AG09309 (cell line): Measurements from ENCODE around the gene AFAP1.

Experiments used
- DNase-seq: peaks from one replicate; pipeline ENCODE4 v3.0.0-alpha.2; 2010; ENCODE audit warnings: low read depth
- H3K4me3 ChIP-seq: 2 replicates; pipeline ENCODE4 v1.5.1; 2011; ENCODE audit warnings: mild to moderate bottlenecking, low read depth, low read length, moderate library complexity; ENCODE audit not compliant: control insufficient read depth
- CTCF ChIP-seq: IDR thresholded peaks from 2 replicates; pipeline ENCODE4 v1.5.1; 2011; ENCODE audit warnings: mild to moderate bottlenecking, low read depth, low read length, inconsistent platforms; ENCODE audit not compliant: insufficient read depth, control insufficient read depth; ENCODE audit errors: missing control alignments

The AFAP1 gene

DNA sequence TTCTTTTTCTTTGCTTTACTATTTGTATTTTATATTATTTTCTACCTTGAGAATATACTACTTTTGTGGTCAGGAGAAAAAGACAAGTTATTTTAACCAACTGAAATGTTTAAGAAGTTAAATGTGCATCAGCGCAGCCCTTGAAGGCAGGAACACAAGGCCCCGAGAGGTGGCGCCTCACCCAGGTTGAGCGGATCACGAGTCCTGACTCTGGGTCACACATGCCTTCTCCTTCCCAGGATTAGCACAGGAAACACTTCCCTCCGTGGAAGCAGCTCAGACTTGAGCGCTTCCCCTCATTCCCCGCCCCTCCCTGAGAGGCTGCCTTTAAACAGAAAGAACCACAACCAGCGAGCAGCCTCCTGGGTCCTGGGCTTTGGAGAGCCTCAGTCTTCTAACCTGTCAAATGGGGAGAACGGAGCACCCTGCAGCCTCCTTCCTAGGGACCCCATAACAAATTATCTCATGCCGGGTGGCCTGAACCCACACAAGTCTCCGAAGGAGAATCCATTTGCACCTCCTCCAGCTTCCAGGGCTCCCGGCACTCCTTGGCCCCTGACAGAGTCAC is 217.6 kb downstream of the AFAP1 start:
- H3K4me3 ChIP-seq: no peak overlapping the region
- DNase-seq: no peak
- no peak for TF ChIP-seq CTCF

- no peak for DNase-seq
- peak; percentile 87 for TF ChIP-seq CTCF
- no peak overlapping the region for H3K4me3 ChIP-seq
Observed at GRCh38 chr4:7719354-7720174, 220.1 kb downstream of the AFAP1 start.

DNA sequence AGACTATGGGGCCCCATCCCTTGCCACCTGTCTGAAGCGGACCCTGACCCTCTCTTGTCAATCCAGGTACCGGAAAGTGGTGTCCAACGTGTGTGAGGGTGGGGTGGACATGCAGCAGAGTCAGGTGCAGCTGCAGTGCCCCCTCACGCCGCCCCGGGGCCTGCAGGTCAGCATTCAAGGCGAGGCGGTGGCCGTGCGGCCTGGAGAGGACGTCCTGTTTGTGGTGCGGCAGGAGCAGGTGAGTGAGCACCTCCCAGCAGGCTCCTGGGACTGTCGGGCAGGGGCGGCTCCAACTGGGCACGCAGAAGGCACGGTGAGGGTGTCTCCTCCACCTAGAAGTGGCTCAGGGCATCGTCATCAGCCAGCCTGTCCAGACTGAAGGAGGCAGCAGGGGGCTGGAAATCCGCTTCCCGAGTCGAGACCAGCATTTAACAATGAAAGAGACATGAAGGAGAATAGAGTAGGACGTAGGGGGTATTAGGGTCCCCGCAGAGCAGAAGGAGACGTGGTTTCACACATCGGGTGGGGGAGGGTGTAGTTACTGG is 221.6 kb downstream of the AFAP1 start:
- H3K4me3 ChIP-seq: no peak overlapping the region
- no peak for DNase-seq
- TF ChIP-seq CTCF: no peak

DNA sequence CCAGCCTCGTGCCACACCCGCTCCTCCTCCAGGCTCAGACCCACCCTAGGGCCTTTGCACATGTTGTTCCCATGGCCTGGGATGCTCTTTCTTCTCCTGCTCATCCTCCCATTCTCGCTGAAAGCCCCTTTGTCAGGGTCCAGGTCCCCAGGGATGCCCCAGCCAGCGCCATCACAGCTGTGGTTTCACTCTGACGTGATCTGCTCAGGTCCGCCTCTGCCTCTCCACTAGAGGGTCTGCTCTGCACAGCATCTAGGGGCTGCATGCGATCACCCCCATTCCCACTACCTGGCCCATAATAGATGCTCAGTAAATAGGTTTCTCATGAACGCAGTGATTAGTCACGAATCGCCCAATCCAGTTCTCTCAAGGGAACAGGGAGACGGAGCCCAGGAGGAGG is 222.5 kb downstream of the AFAP1 start:
- no peak for DNase-seq
- no peak overlapping the region for H3K4me3 ChIP-seq
- no peak for TF ChIP-seq CTCF

DNA sequence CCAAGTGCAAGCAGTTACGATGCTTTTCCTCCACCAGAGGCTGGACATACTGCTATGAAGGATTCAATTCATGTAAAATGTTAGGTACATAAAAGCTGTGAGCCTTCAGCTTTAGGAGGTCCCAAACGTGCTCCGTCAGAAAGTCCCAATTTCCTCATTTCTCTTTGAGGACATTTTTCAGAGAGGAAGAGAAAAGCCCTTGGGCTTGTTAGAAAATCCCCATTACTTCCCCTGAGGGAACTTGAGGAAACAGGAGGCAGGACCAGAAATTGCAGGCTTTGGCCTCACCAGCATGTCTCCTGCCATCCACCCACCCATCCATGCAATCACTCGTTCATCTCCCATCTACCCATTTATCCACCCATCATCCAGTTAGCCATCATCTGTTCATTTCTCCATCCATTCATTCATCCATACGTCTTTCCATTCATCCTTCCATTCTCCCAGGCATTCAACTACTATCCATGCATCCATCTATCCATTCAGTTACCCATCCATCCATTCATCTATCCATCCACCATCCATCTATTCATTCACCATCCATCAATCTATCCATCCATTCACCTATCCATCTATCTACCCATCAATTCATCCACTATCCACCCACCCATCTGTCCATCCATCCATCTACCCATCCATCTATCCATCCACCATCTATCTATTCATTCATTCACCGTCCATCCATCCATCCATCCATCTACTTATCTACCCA is 223.5 kb downstream of the AFAP1 start:
- no peak for TF ChIP-seq CTCF
- H3K4me3 ChIP-seq: no peak overlapping the region

DNA sequence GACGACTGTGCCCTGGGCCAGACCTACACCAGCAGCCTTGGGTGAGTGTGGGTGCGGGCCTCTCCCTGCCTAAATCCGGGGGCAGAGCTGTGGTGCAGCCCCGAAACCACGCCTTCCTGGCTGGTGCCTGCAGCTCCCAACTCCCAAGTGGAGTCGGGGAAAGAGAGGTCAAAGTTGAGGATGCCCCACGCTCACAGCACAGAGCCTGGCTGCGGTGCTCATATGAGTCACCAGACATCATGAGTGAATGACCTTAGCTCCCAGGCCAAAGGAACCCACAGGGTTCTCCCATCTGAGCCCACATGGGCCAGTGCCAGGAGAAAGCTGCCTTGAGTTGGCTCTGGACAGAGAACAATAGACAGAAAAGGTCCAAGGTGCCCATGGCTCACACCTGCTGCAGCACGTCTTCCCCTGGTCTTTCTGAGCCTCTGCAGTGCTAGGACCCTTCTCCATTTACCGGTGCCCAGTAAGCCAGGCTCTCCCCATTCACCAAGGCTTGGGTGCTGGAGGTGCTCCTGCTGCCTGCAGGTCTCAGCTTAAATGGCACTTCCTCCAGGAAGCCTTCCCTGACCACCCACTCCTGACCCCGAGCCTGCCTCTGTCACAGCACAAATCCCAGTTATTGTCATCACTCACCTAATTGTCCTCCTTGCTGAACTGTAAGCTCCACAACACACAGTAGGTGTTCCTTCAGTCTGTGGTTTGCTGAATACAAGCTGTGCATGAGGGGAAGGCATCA is 224.2 kb downstream of the AFAP1 start:
- no peak for TF ChIP-seq CTCF
- no peak for DNase-seq
- no peak overlapping the region for H3K4me3 ChIP-seq

More for the DNA sequence above, 223.5 kb downstream of the AFAP1 start:
- DNase-seq: no peak
